Suppressor macrophage (primary cell): Measurements from ENCODE around the gene CCDC196.

Source experiments
- DNase-seq, 4 experiments: peaks; one replicate each; pipeline ENCODE4 v3.0.0-alpha.2; 2020 to 2022
- total RNA-seq, 17 experiments: gene quantifications; one replicate each; lab custom pipeline; 2026; ENCODE audit warnings: mixed read lengths in 6 of 17, inconsistent platforms in 3 of 17; lab: John Stamatoyannopoulos, UW

CCDC196 gene
- total RNA-seq, result 0 to 1.5 (median 0) reads per million in 17 experiments

- no peak for DNase-seq
These were observed at the start of gene CCDC196 for GRCh38 chr14:66485910-66486421. CCDC196 (plus strand) TSS chr14:66486371; CDS start chr14:66486503, 132 bp downstream.

- DNase-seq, result no peak
These were observed 45.4 kb upstream of the CCDC196 start for GRCh38 chr14:66440801-66441200.

GRCh38 chr14:66442953-66443571 lies 43.1 kb upstream of the CCDC196 start:
- DNase-seq, result no peak

DNA sequence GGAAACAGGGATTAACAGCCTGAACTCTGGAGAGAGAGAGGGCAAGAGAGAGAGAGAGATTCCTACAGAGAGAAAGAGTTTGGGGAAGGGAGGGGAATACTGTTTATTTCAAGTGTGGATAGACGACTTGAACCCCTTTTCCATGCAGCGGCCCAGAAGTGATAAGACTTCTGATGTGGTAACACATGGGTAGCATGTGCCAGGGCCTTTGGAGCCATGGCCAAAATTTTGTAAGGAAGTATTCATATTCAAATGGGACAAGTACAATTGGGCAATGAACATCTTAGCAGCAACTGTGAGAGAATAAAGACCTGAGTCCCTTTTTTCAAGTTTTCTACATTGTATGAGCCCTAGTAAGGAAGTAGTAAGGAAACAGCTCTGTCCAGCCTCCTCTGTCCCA lies 42.4 kb upstream of the CCDC196 start:
- no peak for DNase-seq

DNA sequence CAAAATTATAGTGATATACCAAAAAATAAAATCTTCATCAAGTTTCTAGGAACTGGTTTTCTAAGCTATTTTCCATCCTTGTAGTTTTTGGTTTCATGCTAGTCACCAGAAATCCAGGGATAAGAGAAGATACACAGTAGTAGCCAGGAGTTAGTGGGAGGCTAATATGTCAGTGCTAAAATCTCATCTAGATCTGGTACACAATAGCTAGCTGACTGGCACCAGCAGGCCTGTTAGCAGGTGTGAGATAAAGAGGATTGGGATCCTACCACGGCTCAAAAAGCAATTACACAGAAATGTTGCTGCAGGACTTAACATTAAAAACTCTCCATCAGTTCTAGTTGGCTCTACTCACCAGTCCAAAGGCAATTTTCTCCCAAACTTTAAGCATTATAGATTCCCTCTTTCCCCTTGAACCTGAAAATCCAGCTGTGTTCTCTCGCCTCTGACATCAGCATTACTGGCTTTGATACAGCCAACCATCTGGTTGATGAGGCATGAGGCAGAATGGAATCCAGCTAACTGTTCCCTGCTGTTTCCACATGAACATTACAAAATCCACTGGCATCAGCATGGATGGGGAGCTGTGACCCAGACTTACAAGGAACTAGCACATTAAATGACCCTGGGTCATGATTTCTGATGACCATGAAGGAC lies 41.8 kb upstream of the CCDC196 start:
- no peak for DNase-seq

- no peak for DNase-seq
These were observed 40.2 kb upstream of the CCDC196 start for GRCh38 chr14:66445936-66446335.

DNA sequence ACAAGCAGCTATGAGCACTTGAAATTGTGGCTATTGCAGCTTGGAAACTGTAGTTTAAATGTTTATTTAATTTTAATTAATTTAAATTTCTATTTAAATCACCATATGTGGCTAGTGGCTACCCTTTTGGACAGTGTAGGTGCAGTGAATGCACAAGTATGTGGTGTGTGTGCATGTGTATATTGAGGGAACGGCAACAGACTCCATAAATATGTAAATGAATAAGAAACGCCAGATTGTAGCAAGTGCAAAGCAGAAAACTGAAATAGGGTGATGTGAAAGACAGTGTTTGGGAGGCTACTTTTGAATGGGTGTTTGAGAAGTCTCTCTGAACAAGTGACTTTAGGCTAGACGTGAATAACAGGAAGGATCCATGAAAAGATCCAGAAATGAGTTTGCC lies 32.7 kb upstream of the CCDC196 start:
- no peak for DNase-seq

- DNase-seq, result no peak
These were observed 26.6 kb upstream of the CCDC196 start for GRCh38 chr14:66459603-66460002.

DNA sequence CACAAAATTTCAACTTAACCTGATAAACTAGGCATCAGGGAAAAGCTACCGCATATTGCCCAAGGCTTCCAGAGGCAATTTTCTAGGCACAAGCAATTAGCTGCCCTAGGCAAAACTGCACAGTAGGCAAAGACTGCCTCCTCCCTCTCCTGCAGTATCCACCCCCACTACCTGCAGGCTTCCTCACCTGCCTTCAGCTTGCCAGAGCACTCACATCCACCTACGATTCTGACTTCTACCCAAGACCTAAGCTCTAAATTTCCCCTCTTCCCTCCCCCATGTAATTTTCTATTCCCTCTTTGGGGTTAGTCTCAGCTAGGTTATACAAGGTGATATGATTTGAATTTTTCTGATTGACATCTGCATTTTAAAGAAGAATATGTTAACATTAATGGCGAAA lies 21.9 kb upstream of the CCDC196 start:
- no peak for DNase-seq

DNA sequence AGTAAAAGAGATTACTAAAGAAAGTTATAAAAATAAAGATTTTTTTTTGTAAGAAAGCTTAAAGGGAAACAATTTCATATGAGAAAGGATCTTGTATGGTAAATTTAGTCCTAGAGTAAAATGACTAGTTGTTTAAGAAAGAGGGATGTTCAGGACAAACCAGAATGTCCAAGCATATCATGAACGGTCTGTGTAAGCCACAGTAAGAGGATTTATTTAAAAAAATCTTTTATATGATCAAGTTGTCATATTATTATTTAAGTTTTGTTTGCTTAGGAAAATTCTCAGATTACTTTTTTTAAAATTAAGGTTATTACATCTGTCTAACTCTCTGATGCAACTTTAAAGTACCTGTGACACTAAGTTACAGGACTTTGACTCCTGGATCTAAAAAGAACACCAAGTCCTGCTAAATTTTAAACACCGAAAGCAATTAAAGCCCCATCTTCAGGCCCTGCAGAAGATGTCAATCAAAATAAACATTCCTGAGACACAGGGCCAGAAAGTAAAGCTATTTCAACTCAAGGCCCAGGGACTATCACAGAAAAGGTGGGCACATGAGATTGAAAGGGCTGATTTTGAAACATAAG lies 17.3 kb upstream of the CCDC196 start:
- no peak for DNase-seq

GRCh38 chr14:66471584-66471983 lies 14.6 kb upstream of the CCDC196 start:
- DNase-seq, result no peak

- DNase-seq, result no peak
These were observed 13.9 kb upstream of the CCDC196 start for GRCh38 chr14:66472251-66472650.

GRCh38 chr14:66473223-66473622 lies 12.9 kb upstream of the CCDC196 start:
- DNase-seq, result no peak

DNA sequence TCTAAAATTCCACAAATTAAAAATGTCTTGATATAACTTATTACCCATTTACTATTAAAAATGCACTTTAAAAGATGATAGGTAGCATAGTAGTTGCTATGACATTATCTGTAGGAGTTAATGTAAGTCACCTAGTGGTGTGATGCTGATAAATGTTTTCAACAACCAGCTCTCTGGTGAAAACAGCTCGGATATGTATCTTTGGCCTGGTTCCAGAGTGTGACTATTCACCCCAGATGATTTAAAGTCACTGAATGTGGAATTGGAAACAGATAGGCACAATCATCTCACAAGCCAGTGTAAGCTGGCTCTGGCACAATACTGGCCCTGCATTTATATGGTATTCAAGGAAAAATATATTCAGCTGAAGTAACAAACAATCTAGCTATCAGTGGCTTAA lies 9.2 kb upstream of the CCDC196 start:
- DNase-seq, result no peak

DNA sequence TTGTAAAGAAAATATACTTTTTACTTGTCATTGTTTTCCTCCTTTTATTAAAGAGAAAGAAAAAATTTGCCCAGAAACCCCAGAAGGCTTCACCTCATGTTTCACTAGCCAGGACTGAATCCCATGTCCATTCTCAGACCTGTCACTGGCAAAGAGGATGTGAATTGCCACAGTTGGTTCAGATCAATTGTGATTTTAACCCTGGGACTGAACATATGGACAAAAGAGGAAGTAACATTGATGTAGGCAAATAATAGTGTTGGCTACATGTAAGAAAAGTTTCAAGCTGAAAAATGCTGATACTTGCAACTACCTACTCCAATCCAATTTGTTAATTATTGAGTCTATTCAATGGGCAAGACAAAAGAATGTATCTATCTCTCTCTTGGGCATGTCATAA lies 8.6 kb upstream of the CCDC196 start:
- no peak for DNase-seq

DNA sequence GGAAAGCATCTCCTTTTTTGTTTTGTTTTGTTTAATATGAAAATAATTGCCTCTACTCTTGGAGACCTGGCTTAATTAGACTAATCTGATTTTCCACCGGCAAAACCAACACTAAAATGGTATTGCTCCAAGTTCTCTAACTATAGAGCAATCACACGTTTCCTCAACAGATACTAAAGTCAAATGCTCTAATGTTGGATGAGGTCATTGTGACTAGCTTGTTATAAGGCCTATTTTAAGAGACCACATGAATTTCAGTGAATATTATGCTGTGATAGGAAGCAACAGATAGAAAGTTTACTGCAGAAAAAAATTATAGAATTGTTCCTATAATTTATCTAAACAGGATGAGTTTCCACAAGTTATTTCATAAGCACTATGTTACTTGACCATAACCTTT lies 3.3 kb upstream of the CCDC196 start:
- no peak for DNase-seq

DNA sequence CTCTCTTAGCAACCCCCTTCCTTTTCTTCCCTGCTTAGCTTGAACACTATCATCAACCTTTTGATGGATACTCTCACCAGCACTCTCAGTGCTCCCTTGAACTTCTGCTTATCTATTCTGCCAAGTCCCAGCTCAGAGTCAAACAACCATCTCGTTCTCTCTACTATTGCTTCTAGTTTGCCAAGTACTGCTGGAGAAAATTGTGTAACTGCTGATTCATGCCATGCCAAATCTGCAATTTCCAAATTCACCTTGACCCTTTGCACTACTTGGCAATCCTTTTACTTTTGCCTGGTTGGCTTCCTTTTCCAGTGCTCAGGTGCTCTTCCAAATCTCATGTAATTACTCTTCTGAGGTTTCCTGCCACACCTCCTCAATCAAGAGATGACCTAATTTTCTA lies 2.8 kb upstream of the CCDC196 start:
- no peak for DNase-seq

DNA sequence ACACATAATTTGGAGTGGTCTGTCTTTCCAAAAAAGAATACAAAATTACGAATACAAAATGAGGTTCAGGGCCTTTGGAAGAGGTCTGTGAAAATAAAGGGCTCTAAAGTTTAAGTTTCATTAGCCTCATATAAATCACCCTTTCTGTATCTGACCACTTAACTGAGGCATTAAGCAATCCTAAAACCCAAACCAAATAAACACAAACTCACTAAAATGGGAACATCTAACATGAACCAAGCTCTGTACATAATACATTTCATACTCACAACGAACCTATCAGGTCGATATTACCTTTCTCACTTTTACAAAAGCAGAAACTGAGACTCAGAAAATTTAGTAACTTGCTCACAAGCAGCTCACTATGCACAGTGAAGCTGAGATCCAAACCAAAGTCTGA lies 1.1 kb upstream of the CCDC196 start:
- no peak for DNase-seq

GRCh38 chr14:66487164-66487563 lies 993 bp downstream of the CCDC196 start:
- no peak for DNase-seq

DNA sequence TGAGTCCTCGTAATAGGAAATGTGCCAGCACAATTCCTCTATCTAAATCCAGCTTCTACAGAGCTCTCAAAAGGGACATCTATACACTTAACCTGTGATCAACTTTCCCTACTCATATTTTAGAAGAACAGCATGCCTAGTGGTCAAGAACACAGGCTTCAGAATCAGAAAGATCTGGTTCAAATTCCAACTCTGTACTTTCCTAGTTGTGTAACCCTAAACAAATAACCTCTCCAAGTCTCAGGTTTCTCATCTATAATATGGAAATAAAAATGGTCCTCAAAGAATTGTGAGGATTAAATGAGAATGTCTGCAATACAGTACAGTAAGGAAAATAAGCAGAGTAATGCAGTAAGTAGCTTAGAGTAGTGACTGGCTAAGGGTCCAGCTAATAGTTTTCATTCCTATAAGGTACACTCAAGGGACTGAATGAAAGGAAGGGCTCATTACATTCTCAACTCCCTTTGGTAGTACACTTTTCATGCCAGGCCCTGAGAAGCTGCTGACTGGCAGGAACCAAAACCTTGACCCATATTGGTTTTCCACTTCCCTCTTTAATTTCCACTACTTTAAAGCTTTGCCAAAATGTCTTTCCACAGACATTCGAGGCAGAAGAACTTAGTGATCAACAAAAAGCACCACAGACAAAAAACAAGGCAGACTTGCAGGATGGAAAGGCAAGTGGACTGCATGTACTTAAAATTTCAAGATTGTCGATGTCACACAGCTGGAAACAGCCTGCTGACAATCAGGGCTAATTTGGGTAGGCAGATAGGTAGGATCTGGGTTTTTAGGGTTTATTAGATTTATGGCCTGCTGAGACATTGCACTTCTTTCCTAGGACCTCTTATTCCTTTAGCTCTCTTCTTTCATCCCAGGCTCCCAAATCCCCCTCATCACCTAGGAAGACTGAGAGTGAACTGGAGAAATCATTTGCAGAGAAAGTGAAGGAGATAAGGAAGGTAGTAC lies 4.3 kb downstream of the CCDC196 start:
- no peak for DNase-seq

GRCh38 chr14:66493750-66494149 lies 7.6 kb downstream of the CCDC196 start:
- no peak for DNase-seq

GRCh38 chr14:66495218-66496098 lies 9.3 kb downstream of the CCDC196 start:
- peak; percentile 63 to 84 (median 72) for DNase-seq
